Stimulated activated CD8-positive, alpha-beta memory T cell treated with anti-CD3 and anti-CD28 coated beads, Interleukin-15, amount 100 ng/mL, for 1 hour (primary cell): Measurements from ENCODE around the gene FMNL2.
"Not testable (repeated sequence)": the region's sequence is repeated elsewhere in the genome, so short reads cannot be mapped to it uniquely, and the experiment has no call there.

Experiments
- DNase-seq: peaks from one replicate; pipeline ENCODE4 v3.0.0-alpha.2; 2020; ENCODE audit warnings: low read depth

The FMNL2 gene

GRCh38 chr2:152473151-152473857 lies 138.3 kb downstream of the FMNL2 start:
- DNase-seq = no peak

GRCh38 chr2:152474523-152474922 lies 139.5 kb downstream of the FMNL2 start:
- not testable (repeated sequence) for DNase-seq

- no peak for DNase-seq
Observed at GRCh38 chr2:152475982-152476381, 141.0 kb downstream of the FMNL2 start.

- no peak for DNase-seq
Observed at GRCh38 chr2:152477347-152478092, 142.5 kb downstream of the FMNL2 start.

- no peak for DNase-seq
Observed at GRCh38 chr2:152479282-152479681, 144.3 kb downstream of the FMNL2 start.

- DNase-seq = no peak
Observed at GRCh38 chr2:152480821-152481399, 145.9 kb downstream of the FMNL2 start.

GRCh38 chr2:152481881-152482583 lies 147.1 kb downstream of the FMNL2 start:
- DNase-seq = no peak

- no peak for DNase-seq
Observed at GRCh38 chr2:152483276-152484063, 148.5 kb downstream of the FMNL2 start.

- no peak for DNase-seq
Observed at GRCh38 chr2:152485954-152486736, 151.2 kb downstream of the FMNL2 start.

GRCh38 chr2:152486737-152487400 lies 151.9 kb downstream of the FMNL2 start:
- DNase-seq = no peak

GRCh38 chr2:152488075-152488474 lies 153.1 kb downstream of the FMNL2 start:
- no peak for DNase-seq

- no peak for DNase-seq
Observed at GRCh38 chr2:152489364-152489763, 154.4 kb downstream of the FMNL2 start.

GRCh38 chr2:152490686-152491455 lies 155.9 kb downstream of the FMNL2 start:
- no peak for DNase-seq

- no peak for DNase-seq
Observed at GRCh38 chr2:152492131-152492530, 157.2 kb downstream of the FMNL2 start.

- DNase-seq = no peak
Observed at GRCh38 chr2:152492911-152493310, 157.9 kb downstream of the FMNL2 start.

- no peak for DNase-seq
Observed at GRCh38 chr2:152493417-152493816, 158.4 kb downstream of the FMNL2 start.

- no peak for DNase-seq
Observed at GRCh38 chr2:152493945-152494528, 159.1 kb downstream of the FMNL2 start.

GRCh38 chr2:152496371-152496770 lies 161.4 kb downstream of the FMNL2 start:
- DNase-seq = no peak

GRCh38 chr2:152497481-152498052 lies 162.6 kb downstream of the FMNL2 start:
- no peak for DNase-seq
